ENCODE results near the gene RYR1.
A peak's percentile ranks its signal among the peaks of the same experiment; 100 is the strongest.
"Not testable (repeated sequence)": the region's sequence is repeated elsewhere in the genome, so short reads cannot be mapped to it uniquely, and the experiment has no call there.

RYR1 gene

DNA sequence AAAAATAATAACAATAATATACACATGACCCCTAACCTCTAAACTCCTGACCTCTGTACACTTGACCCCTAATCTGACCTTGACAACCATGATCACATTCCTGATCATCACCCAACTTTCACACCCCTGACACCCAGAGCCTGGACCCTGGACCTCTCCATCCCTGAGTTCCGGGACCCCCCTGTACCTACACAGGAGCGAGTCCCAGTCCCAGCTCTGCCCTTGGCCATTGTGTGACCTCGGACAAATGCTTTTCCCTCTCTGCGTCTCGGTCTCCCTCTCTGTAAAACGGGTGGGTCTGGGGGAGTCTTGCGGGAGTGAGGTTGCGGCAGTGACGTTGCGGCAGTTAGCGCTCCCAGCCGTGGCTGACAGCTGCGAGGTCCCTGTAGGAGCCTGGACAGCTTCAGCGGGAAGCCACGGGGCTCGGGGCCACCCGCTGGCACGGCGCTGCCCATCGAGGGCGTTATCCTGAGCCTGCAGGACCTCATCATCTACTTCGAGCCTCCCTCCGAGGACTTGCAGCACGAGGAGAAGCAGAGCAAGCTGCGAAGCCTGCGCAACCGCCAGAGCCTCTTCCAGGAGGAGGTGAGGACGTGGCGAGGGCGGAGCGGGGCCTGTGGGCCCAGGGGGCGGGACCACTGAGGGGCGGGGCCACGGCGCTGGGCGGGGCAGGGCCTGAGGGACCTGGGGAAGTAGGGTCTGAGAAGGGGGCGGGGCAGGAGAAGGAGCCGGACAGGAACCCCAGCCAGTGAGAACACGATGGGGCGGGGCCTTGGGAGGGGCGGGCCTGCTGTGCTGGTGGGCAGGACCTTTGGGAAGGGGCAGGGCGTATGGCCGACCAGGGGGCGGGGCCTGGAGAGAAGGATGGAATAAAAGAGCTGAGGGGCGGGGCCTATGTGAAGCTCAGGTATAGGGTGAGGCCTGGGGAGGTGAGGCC is 19.2 kb downstream of the RYR1 start:
- DNase-seq (ENCODE audit: insufficient read length, low spot score) (no peak), FAIRE-seq (no peak)

DNA sequence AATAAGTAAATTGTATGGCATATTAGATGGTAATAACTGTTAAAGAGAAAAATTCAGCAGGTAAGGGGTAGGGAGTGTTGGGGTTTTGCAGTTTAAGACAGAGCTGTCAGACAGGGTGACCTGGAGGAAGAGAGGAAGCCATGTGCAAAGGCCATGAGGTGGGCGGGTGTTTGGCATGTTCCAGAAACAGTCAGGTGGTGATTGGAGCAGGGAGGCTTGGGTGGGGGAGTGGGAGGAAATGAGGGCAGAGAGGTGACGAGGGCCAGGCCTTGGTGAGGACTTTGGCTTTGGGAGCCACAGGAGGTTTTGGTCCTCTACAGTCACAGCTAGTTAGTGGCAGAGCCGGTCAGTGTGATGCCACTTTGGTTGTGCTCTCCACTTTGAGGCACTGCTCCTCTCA is 20.1 kb downstream of the RYR1 start:
- FAIRE-seq (no peak), DNase-seq (ENCODE audit: insufficient read length, low spot score) (no peak)

DNA sequence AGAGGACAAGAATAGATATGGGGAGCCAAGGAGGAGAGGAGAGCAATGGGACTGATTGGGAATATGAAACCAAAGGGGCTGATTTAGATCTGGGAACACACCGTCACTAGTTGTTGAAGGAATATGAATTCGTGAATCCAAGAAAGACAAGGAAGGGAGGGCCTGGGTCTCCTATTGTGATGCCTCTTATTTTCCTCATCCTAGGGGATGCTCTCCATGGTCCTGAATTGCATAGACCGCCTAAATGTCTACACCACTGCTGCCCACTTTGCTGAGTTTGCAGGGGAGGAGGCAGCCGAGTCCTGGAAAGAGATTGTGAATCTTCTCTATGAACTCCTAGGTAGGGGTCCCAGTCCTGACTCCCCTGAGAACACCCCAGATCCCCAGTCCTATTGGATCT is 21.5 kb downstream of the RYR1 start:
- DNase-seq (ENCODE audit: insufficient read length, low spot score), result peak; percentile 35
- FAIRE-seq, result no peak

DNA sequence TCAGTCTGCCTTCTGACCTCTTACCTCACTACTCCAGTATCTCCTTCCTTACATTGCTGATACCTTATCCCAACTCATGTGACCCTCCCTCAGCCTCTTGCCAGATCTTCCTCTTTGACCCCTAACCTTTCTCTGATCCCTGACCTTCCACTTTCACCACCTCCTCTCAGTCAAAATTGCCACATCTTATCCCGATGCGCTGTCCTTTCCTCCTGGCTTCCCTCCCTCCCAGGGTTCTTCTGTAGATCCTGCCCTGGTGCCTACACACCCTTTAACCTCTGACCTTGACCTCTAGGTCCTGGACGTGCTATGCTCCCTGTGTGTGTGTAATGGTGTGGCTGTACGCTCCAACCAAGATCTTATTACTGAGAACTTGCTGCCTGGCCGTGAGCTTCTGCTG is 23.7 kb downstream of the RYR1 start:
- DNase-seq (ENCODE audit: insufficient read length, low spot score), result no peak
- FAIRE-seq, result no peak

DNA sequence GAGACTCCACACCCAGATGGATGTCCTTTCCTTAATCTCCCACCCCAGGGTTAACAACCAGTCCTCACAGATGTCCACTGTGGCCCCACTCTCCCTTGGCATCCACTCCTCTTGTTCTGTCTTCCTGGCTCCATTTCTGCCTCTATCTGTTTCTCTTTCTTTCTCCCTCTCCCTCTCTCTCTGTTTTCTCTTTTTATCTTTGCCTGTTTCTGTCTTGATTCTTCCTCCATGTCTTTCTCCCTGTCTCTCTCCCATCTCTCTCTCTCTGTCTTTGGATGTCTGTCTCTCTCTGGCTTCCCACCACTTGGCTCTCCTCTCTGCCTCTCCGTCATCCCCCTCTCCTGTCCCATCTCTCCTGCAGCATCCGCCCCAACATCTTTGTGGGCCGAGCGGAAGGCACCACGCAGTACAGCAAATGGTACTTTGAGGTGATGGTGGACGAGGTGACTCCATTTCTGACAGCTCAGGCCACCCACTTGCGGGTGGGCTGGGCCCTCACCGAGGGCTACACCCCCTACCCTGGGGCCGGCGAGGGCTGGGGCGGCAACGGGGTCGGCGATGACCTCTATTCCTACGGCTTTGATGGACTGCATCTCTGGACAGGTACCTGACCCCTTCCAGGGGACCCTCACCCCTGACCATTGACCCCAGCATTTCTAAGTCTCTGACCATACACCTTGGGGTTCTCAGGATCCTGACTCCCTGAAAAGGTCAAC is 24.4 kb downstream of the RYR1 start:
- FAIRE-seq, result no peak
- no peak for DNase-seq (ENCODE audit: insufficient read length, low spot score)

DNA sequence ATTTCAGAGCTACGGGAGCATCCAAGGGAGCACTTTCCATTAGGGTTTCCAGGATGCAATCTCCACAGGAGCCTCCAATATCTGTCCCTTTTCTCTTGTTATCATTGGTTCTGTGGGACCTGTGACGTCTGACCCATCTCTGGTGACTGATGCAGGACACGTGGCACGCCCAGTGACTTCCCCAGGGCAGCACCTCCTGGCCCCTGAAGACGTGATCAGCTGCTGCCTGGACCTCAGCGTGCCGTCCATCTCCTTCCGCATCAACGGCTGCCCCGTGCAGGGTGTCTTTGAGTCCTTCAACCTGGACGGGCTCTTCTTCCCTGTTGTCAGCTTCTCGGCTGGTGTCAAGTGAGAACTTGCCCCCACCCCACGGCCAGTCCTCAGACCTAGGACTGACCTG is 25.5 kb downstream of the RYR1 start:
- FAIRE-seq (no peak), DNase-seq (ENCODE audit: insufficient read length, low spot score) (no peak)

DNA sequence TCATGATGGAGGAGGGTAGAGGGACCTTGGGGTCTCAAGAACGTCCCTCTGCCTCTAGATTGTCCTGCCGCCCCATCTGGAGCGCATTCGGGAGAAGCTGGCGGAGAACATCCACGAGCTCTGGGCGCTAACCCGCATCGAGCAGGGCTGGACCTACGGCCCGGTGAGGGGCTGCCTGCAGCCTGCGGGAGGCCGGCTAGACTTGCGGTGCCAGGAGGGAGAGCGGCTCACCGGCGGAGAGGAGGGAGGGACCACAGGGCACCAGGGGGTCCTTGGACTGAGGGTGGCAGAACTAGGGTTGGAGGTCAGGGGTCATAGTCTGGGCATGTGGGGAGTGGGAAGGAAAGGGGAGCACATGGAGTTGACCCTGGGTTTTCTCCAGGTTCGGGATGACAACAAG is 29.9 kb downstream of the RYR1 start:
- no peak for DNase-seq (ENCODE audit: insufficient read length, low spot score)
- no peak for FAIRE-seq

DNA sequence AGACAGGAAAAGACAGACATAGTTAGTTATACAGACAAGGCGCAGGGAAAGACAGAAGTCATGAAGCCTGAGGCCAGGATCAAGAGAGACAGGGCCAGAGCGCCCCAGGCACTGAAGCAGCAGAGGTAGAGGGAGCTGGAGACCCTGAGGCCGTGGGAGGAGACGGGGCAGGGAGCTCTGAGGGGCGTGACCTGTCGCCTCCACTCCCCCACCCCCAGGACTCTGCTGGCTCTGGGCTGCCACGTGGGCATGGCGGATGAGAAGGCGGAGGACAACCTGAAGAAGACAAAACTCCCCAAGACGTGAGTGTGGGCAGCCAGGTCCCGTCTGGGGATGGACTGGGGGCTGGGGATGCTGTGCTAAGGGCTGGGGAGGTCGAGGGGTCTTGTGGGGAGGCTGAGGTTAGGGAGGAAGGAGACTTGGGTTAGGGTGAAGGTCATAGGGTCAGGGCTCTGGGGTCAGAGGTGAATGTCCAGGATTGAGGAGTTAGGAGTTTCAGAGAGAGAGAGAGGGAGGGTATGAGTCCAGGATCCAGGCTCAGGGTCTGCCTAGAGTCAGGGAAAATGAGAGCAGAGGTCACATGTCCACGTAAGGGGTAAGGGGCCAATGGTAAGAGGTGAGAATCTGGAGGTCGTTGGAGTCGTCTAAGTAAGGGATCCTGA is 31.1 kb downstream of the RYR1 start:
- no peak for FAIRE-seq
- no peak for DNase-seq (ENCODE audit: insufficient read length, low spot score)

DNA sequence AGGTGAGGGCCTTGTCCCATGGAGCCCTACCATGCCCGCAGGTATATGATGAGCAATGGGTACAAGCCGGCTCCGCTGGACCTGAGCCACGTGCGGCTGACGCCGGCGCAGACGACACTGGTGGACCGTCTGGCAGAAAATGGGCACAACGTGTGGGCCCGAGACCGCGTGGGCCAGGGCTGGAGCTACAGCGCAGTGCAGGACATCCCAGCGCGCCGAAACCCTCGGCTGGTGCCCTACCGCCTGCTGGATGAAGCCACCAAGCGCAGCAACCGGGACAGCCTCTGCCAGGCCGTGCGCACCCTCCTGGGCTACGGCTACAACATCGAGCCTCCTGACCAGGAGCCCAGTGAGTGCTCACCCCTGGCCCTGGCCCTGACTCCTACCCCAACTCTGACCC is 32.6 kb downstream of the RYR1 start:
- DNase-seq (ENCODE audit: insufficient read length, low spot score), result no peak
- FAIRE-seq, result no peak

DNA sequence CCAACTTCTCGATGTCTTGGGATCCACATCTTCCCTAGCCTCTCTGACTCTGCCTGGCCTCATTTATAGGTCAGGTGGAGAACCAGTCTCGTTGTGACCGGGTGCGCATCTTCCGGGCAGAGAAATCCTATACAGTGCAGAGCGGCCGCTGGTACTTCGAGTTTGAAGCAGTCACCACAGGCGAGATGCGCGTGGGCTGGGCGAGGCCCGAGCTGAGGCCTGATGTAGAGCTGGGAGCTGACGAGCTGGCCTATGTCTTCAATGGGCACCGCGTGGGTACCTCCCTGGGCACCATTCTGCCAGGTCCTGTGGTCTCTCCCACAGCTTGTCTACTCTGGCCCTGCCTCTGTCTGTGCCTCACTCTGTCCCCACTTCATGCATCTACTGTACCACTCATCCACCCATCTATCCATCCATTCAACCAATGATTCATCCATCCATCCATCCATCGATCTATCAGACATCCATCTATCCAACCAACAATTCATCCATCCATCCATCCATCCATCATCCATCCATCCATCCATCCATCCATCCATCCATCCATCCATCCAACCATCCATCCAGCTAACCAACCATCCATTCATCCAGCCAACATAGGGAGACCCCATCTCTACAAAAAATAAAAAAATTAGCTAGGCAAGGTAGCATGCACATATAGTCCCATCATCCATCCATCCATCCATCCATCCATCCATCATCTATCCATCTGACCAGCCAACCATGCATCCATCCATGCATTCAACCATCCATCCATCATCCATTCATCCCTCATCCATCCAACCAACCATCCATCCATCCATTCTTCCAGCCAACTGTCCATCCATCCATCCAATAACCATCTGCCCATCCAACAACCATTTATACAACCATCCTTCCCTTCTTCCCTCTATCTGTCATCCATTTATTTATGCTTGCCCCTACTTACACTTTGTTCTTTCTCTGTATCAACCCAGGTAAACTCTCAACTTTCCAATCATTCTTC is 34.3 kb downstream of the RYR1 start:
- FAIRE-seq (peak; percentile 42), DNase-seq (ENCODE audit: insufficient read length, low spot score) (no peak)

DNA sequence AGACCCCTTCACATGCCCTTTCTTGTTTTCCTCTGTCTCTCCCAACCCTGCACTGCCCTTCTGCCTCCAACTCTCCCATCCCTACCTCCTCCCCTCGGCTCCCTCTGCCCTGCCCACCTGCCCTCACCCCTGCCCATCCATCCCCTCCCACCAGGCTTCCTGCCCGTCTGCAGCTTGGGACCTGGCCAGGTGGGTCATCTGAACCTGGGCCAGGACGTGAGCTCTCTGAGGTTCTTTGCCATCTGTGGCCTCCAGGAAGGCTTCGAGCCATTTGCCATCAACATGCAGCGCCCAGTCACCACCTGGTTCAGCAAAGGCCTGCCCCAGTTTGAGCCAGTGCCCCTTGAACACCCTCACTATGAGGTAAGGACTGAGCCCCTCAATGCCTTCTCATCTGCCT is 35.7 kb downstream of the RYR1 start:
- FAIRE-seq (no peak), DNase-seq (ENCODE audit: insufficient read length, low spot score) (no peak)

DNA sequence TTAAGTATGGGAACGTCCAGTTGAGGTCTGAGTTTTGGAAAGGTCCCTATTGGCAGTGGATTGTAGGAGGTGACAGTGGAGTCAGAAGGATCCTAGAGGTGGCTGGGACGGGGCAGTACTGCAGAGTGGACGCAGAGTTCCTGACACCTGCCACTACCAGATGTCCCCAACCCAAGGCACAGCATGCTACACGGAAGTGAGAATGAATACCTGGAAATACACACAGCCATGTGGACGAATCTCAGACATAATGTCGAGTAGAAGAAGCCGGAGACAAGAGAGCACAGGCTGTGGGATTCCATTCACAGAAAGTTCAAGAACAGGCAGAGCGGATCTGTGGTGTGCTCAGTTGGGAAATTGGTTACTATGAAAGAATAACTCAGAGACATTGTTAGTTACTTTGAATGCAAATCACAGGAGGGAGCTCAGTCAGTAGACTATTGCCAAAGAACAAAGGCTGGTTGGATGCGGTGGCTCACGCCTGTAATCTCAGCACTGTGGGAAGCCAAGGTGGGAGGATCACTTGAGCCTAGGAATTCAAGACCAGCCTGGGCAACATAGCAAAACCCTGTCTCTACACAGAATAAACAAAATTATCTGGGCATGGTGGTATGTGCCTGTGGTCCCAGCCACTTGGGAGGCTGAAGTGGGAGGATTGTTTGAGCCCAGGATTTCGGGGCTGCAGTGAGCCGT is 37.4 kb downstream of the RYR1 start:
- DNase-seq (ENCODE audit: insufficient read length, low spot score), result no peak
- no peak for FAIRE-seq

DNA sequence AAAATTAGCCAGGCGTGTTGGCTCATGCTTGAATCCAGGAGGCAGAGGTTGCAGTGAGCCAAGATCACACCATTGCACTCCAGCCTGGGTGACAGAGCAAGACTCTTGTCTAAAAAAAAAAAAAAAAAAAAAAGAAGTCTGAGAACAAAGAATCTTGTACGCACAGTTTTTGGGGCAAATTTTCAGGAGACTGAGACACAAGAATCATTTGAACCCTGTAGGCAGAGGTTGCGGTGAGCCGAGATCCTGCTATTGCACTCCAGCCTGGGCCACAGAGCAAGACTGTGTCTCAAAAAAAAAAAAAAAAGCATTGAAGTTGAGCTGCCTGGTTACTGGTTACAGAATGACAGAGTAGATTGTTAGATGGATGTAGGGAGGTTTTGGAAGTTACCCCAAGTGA is 39.2 kb downstream of the RYR1 start:
- not testable (repeated sequence) for FAIRE-seq; DNase-seq (ENCODE audit: insufficient read length, low spot score)

DNA sequence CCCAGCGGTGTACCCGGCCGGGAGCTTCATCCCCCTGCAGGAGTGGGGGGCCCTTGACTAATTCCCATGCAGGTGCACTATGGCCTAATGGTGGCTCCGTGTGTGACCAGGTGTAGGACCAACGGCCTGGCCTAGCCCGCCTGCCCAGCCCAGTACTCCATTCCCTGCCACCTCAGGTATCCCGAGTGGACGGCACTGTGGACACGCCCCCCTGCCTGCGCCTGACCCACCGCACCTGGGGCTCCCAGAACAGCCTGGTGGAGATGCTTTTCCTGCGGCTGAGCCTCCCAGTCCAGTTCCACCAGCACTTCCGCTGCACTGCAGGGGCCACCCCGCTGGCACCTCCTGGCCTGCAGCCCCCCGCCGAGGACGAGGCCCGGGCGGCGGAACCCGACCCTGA is 39.7 kb downstream of the RYR1 start:
- FAIRE-seq, result no peak
- DNase-seq (ENCODE audit: insufficient read length, low spot score), result no peak

DNA sequence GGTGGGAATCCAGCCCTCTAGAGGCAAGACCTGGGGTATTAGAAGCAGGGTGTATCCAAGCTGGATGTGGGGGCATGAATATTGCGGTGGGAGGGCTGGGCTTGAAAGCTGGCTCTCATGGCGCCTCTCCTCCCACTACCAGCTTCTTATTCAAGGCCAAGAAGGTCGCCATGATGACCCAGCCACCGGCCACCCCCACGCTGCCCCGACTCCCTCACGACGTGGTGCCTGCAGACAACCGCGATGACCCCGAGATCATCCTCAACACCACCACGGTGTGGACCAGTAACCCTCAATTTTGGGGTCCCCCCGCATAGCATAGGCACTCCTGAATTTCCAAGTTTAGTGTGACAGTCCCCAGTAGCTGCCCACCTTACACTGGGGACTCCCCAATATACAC is 41.7 kb downstream of the RYR1 start:
- DNase-seq (ENCODE audit: insufficient read length, low spot score) (no peak), FAIRE-seq (no peak)

DNA sequence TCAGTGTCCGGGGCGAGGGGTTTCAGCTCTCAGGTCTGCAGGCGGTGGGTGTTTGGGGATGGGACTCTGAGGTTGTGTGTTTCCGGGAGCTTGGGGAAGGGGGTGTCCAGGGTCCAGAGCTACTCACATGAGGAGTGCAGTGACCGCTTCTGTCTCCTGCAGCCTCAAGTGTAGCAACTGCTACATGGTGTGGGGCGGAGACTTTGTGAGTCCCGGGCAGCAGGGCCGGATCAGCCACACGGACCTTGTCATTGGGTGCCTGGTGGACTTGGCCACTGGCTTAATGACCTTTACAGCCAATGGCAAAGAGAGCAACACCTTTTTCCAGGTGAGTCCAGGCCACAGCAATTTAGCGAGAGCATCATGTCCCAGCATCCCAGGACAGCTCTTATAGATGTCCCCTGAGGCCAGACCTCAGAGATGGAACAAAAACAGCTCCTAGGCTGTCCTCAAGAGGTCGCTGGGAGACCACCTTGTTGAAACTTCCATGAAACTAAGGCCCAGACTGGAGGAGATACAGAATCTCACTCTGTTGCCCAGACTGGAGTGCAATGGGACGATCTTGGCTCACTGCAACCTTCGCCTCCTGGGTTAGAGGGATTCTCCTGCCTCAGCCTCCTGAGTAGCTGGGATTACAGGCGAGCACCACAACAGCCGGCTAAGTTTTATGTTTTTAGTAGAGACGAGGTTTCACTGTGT is 44.9 kb downstream of the RYR1 start:
- DNase-seq (ENCODE audit: insufficient read length, low spot score) (peak; percentile 65), FAIRE-seq (no peak)

DNA sequence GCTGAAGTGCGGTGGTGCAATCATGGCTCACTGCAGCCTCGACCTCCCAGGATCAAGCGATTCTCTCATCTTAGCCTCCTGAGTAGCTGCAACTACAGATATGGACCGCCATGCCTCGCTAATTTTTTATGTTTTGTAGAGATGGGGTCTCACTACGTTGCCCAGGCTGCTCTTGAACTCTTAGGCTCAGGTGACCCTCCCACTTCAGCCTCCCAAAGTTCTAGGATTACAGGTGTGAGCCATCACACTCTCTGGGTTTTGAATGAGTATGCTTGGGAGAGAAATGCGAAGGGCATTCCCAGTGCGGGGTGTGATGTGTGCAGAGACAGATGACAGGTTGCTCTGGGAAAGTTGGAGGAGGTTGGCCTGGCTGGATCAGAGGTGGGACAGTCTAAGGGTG is 49.0 kb downstream of the RYR1 start:
- DNase-seq (ENCODE audit: insufficient read length, low spot score), result no peak
- FAIRE-seq, result no peak

DNA sequence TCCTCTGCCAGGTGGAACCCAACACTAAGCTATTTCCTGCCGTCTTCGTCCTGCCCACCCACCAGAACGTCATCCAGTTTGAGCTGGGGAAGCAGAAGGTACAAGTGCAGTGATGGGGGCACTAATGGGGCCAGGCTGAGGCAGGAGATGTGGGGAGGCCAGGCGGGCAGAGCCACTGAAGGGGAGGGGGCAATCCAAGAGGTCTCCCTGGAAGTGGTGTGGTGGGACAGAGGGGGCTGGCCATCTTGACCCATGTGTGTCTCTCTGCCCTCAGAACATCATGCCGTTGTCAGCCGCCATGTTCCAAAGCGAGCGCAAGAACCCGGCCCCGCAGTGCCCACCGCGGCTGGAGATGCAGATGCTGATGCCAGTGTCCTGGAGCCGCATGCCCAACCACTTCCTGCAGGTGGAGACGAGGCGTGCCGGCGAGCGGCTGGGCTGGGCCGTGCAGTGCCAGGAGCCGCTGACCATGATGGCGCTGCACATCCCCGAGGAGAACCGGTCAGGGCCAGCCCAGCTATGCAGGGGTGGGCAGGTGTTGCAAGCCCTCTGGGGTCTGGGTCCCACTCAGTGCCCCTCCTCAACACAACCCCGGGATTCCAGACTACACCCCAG is 49.6 kb downstream of the RYR1 start:
- DNase-seq (ENCODE audit: insufficient read length, low spot score) (no peak), FAIRE-seq (no peak)

DNA sequence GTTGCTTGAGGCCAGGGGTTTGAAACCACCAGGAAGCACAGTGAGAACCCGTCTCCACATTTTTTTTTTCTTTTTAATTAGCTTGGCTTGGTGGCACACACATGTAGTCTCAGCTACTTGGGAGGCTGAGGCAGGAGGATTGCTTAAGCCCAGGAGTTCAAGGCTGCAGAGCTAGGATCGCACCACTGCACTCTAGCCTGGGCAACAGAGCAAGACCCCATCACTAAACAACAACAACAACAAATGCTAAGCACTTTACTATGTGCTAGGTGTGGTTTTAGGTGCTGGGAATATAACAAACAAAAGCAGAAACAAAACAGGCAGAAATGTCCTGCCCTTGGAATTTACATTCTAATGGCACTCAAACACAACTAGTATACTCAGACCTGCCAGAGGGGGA is 51.3 kb downstream of the RYR1 start:
- DNase-seq (ENCODE audit: insufficient read length, low spot score) (no peak), FAIRE-seq (no peak)
